ENCODE data around the gene MRAP2.

MRAP2 gene

GRCh38 chr6:84136364-84137050, 102.9 kb downstream of the MRAP2 start:
- no peak for DNase-seq

GRCh38 chr6:84137051-84137375, 103.4 kb downstream of the MRAP2 start:
- no peak for DNase-seq

DNA sequence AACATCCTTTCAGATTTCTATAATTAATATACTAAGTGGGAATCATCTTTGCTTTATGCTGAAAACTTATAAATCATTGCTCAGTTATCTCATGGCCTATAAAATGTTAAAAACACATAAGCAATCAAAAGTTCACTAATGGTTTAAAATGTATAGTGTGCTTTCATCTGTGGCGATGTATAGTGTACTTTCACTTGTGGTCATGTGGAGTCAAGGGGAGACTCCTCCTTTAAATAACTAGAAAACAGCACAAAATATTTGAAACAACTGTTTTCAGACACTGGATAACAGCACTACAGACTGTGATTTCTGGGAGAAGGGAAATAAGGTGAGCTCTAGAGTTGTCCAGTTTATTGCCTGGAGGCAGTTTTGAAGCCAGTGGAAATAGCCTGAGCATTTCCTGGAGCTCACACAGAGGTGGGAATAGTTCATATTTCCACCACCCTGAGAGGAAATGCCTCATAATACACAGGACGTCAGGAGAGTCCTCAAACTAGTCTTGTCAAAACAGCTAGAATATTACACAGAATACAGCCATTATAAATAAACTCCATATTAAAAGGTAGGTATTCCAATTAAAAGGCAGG, 104.5 kb downstream of the MRAP2 start:
- DNase-seq = no peak

DNA sequence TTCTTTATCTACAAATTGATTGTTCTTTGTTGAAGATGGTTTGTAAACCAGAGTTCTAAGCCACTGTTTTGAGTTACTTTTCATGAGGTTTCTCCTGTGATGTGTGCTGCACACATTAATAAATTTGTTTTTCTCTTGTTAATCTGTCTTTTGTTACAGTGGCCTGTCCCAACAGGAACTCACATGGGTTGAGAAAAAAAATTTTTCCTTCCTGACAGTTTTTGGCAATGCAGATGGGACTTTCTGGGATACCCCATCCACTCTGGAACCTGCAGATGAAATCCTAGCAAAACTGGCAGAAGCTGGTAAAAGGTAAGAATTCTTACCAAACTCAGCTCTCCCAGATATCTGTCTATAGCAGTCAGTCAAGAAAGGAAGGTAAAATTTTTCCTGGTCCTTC, 105.7 kb downstream of the MRAP2 start:
- DNase-seq = no peak

Measured in activated CD4-positive, CD25-positive, alpha-beta regulatory T cell treated with anti-CD3 and anti-CD28 coated beads, Interleukin-2, amount 50 U/mL, for 72 hours (primary cell).